ENCODE measurements around the gene IL10RA. TPM values are rescaled to one million over a fixed set of nuclear protein-coding genes. Genes with fewer than 3 reads are reported as not detected.

The IL10RA gene
- total RNA-seq, 2 donors from 2014 or later = 4.6 to 11.4 TPM

- H3K27ac ChIP-seq = no peak overlapping the region
- no peaks in the 10 kb centered on the region for H3K27me3 ChIP-seq
- no peaks in the 10 kb centered on the region for H3K9me3 ChIP-seq
- H3K4me1 ChIP-seq = peaks cover 0 to 5% of the 10 kb centered on the region in 2 donors
- no peaks in the 10 kb centered on the region for H3K36me3 ChIP-seq
- peak; percentile 26 for DNase-seq (ENCODE audit: low spot score)
- no peak for TF ChIP-seq CTCF (IDR thresholded peaks at IDR 0.05)
- no peak overlapping the region for H3K4me3 ChIP-seq
These were observed 16.8 kb upstream of the IL10RA start for GRCh38 chr11:117969160-117969991.

- H3K4me3 ChIP-seq = no peak overlapping the region
- peaks cover 0 to 5% of the 10 kb centered on the region in 2 donors for H3K4me1 ChIP-seq
These were observed 15.7 kb upstream of the IL10RA start for GRCh38 chr11:117970400-117971024.

GRCh38 chr11:117972044-117972443 is 14.2 kb upstream of the IL10RA start:
- no peak overlapping the region for H3K27ac ChIP-seq
- H3K4me1 ChIP-seq = peaks cover 0 to 5% of the 10 kb centered on the region in 2 donors
- H3K9me3 ChIP-seq = no peaks in the 10 kb centered on the region
- H3K27me3 ChIP-seq = no peaks in the 10 kb centered on the region
- H3K36me3 ChIP-seq = no peaks in the 10 kb centered on the region
- no peak overlapping the region for H3K4me3 ChIP-seq
- no peak for DNase-seq (ENCODE audit: low spot score)
- no peak for TF ChIP-seq CTCF (IDR thresholded peaks at IDR 0.05)

More at GRCh38 chr11:117970400-117971024, 15.7 kb upstream of the IL10RA start:
- H3K27me3 ChIP-seq = no peaks in the 10 kb centered on the region
- no peaks in the 10 kb centered on the region for H3K9me3 ChIP-seq
- DNase-seq (ENCODE audit: low spot score) = no peak
- no peak overlapping the region for H3K27ac ChIP-seq
- H3K36me3 ChIP-seq = no peaks in the 10 kb centered on the region
- no peak for TF ChIP-seq CTCF (IDR thresholded peaks at IDR 0.05)

GRCh38 chr11:117972629-117973502 is 13.3 kb upstream of the IL10RA start:
- no peak for DNase-seq (ENCODE audit: low spot score)
- no peaks in the 10 kb centered on the region for H3K9me3 ChIP-seq
- peaks cover 0 to 5% of the 10 kb centered on the region in 2 donors for H3K4me1 ChIP-seq
- no peaks in the 10 kb centered on the region for H3K27me3 ChIP-seq
- H3K36me3 ChIP-seq = no peaks in the 10 kb centered on the region
- no peak overlapping the region for H3K27ac ChIP-seq
- H3K4me3 ChIP-seq = no peak overlapping the region
- no peak for TF ChIP-seq CTCF (IDR thresholded peaks at IDR 0.05)

DNA sequence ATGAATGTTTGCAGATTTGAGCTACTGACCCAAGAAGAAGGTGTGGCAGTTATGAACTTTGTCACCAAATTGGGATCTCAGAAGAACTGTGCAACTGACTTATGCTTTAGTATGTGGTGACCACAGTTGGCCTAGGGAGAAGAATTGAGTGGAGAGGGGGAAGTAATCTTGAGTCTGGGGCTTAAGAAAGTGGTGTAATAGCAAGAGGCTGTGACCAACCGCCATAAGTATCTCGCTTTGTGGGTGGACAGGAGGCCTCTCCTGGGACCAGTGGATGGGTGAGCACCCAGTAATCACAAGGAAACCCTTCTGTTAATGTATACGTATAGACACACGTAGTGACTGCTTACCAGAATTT is 12.7 kb upstream of the IL10RA start:
- TF ChIP-seq CTCF (IDR thresholded peaks at IDR 0.05) = no peak
- Histone ChIP-seq H3K36me3 (no peaks in the 10 kb centered on the region), H3K9me3 (no peaks in the 10 kb centered on the region), H3K27me3 (no peaks in the 10 kb centered on the region), H3K27ac (no peak overlapping the region), H3K4me1 (peaks cover 0 to 9% of the 10 kb centered on the region in 2 donors), H3K4me3 (no peak overlapping the region)
- DNase-seq (ENCODE audit: low spot score) = peak; percentile 16

All from right atrium auricular region (tissue), 2 donors.